Neural cell (in vitro differentiated cells): ENCODE data around the gene PRRG2.

Experiments used
- CTCF ChIP-seq: fragments of 450-650 bp; IDR thresholded peaks from 2 replicates; pipeline ENCODE4 v1.5.1; 2014; ENCODE audit warnings: antibody characterized with exemption, mild to moderate bottlenecking, moderate library complexity; ENCODE audit not compliant: poor library complexity, severe bottlenecking
- POLR2AphosphoS5 ChIP-seq: IDR thresholded peaks from 2 replicates; pipeline ENCODE4 v1.6.1; 2012
- SMC3 ChIP-seq: fragments of 450-650 bp; conservative IDR thresholded peaks from 2 replicates; pipeline ENCODE4 v1.6.1; 2014; ENCODE audit warnings: antibody characterized with exemption, mild to moderate bottlenecking, moderate library complexity; ENCODE audit not compliant: poor library complexity

DNA sequence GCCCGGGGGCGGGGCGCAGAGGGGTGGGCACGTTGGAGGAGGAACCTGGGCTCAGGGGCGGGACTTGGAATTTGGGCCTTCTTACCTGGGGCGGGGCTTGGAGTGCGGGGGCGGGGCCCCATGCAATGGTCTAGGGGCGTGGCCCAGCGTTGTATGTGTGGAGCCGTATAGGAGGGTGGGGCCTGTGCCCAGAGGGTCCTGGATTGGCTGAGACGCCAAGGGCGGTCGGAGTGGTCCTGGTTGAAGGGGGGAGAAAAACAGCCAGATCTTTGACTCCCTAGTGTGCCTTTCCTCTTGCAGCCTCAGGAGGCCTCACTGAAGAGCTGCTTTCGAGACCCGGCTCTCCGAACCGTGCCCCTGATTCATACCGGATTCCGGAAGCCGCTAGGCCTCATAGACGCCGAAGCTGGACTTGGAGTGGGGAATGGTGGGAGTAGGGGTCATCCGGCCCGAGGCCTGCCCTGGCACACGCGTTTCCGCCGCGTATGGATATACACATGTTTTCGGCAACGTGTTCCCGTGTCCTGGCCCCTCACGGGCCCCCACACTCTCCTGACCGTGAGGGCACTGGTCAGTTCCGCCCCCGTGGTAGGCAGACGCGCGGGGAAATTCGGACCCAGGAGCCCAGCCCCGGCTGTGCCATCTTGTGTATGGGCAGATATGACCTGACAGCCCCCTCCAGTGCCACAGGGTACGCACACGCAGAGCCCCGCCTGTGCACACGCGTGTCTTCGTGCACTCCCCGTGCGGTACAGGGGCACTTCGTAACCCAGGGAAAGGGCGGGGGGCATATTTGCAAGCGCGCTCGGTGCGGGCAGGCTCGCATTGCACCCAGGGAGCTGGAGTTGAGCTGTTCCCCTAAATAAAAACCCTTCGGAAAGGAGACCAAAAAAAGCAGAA is 9.2 kb downstream of the PRRG2 start:
- TF ChIP-seq CTCF (peak; percentile 47), SMC3 (peak; percentile 40), POLR2AphosphoS5 (peak; percentile 79)
